Astrocyte of the spinal cord (primary cell): ENCODE measurements around the gene SELENOI.
"Not testable (repeated sequence)": the region's sequence is repeated elsewhere in the genome, so short reads cannot be mapped to it uniquely, and the experiment has no call there.

ENCODE experiments used
- DNase-seq: peaks from one replicate; pipeline ENCODE4 v3.0.0; 2011; ENCODE audit warnings: low read depth, low spot score
- H3K4me3 ChIP-seq: 2 replicates; pipeline ENCODE4 v1.5.1; 2011; ENCODE audit warnings: low read depth, mild to moderate bottlenecking, low read length, moderate library complexity
- CTCF ChIP-seq: IDR thresholded peaks from 2 replicates; pipeline ENCODE4 v1.5.1; 2012; ENCODE audit warnings: low read depth, mild to moderate bottlenecking, low read length, inconsistent platforms
- in situ Hi-C: cut with HindIII; loops from 2 replicates; pipeline ENCODE4 v1.10.0; 2017; ENCODE audit warnings: low sequenced_read_pairs

The SELENOI gene

GRCh38 chr2:26314243-26314642 is 31.7 kb upstream of the SELENOI start:
- in situ Hi-C loops, result no loop called here
- no peak for DNase-seq
- no peak overlapping the region for H3K4me3 ChIP-seq
- no peak for TF ChIP-seq CTCF

GRCh38 chr2:26316041-26316440 is 29.9 kb upstream of the SELENOI start:
- TF ChIP-seq CTCF, result peak; percentile 18
- H3K4me3 ChIP-seq, result no peak overlapping the region
- DNase-seq, result no peak
- in situ Hi-C loops, result no loop called here

- H3K4me3 ChIP-seq, result no peak overlapping the region
- no peak for DNase-seq
- in situ Hi-C loops, result no loop called here
- TF ChIP-seq CTCF, result no peak
These were observed 29.1 kb upstream of the SELENOI start for GRCh38 chr2:26316845-26317244.

- no peak overlapping the region for H3K4me3 ChIP-seq
- in situ Hi-C loops, result no loop called here
- TF ChIP-seq CTCF, result no peak
- no peak for DNase-seq
These were observed 28.4 kb upstream of the SELENOI start for GRCh38 chr2:26317377-26318105.

- in situ Hi-C loops, result no loop called here
- no peak overlapping the region for H3K4me3 ChIP-seq
- no peak for DNase-seq
- no peak for TF ChIP-seq CTCF
These were observed 27.0 kb upstream of the SELENOI start for GRCh38 chr2:26318950-26319349.

GRCh38 chr2:26324479-26324878 is 21.5 kb upstream of the SELENOI start:
- in situ Hi-C loops, DNase-seq, H3K4me3 ChIP-seq: not testable (repeated sequence)

GRCh38 chr2:26324903-26325302 is 21.0 kb upstream of the SELENOI start:
- no peak for DNase-seq
- in situ Hi-C loops, result no loop called here
- no peak overlapping the region for H3K4me3 ChIP-seq
- no peak for TF ChIP-seq CTCF
